PC-9 (cell line): Measurements from ENCODE around the gene BMS1.

Experiments used
- EZH2 ChIP-seq: fragments of 200-600 bp; sonication (generic); IDR thresholded peaks from 2 replicates; pipeline ENCODE4 v1.8.0; 2017; ENCODE audit warnings: antibody characterized with exemption, low read depth
- TF ChIP-seq, protein P1 (sequence below): fragments of 200-600 bp; sonication (generic); conservative IDR thresholded peaks from 2 replicates; pipeline ENCODE4 v1.6.1; 2017; ENCODE audit warnings: mixed run types, antibody characterized with exemption, mild to moderate bottlenecking, moderate library complexity

- TF ChIP-seq EZH2, result no peak
- TF ChIP-seq, protein P1, sequence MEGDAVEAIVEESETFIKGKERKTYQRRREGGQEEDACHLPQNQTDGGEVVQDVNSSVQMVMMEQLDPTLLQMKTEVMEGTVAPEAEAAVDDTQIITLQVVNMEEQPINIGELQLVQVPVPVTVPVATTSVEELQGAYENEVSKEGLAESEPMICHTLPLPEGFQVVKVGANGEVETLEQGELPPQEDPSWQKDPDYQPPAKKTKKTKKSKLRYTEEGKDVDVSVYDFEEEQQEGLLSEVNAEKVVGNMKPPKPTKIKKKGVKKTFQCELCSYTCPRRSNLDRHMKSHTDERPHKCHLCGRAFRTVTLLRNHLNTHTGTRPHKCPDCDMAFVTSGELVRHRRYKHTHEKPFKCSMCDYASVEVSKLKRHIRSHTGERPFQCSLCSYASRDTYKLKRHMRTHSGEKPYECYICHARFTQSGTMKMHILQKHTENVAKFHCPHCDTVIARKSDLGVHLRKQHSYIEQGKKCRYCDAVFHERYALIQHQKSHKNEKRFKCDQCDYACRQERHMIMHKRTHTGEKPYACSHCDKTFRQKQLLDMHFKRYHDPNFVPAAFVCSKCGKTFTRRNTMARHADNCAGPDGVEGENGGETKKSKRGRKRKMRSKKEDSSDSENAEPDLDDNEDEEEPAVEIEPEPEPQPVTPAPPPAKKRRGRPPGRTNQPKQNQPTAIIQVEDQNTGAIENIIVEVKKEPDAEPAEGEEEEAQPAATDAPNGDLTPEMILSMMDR, result no peak; the same call in 1 of the 2 replicates
Observed at GRCh38 chr10:42753126-42753506, 29.5 kb upstream of the BMS1 start.
